GM19372 (cell line): ENCODE results near the gene PAOX.
"Not testable (repeated sequence)": the region's sequence is repeated elsewhere in the genome, so short reads cannot be mapped to it uniquely, and the experiment has no call there.

Experiments used
- ATAC-seq: cut with Tn5 transposase; IDR thresholded peaks from one replicate; pipeline ENCODE4 v1.9.1; 2021; ENCODE audit warnings: mild to moderate bottlenecking, low read depth, moderate library complexity; ENCODE audit not compliant: unreplicated experiment

The PAOX gene

GRCh38 chr10:133379801-133380666, 972 bp downstream of the PAOX start:
- ATAC-seq: no peak

GRCh38 chr10:133381036-133381435, 2.0 kb downstream of the PAOX start:
- ATAC-seq: no peak

- ATAC-seq: no peak
Observed at GRCh38 chr10:133383551-133383950, 4.5 kb downstream of the PAOX start.

- no peak for ATAC-seq
Observed at GRCh38 chr10:133384071-133384470, 5.0 kb downstream of the PAOX start.

GRCh38 chr10:133385214-133385613, 6.2 kb downstream of the PAOX start:
- no peak for ATAC-seq

GRCh38 chr10:133386951-133387350, 7.9 kb downstream of the PAOX start:
- not testable (repeated sequence) for ATAC-seq

GRCh38 chr10:133388236-133388972, 9.3 kb downstream of the PAOX start:
- ATAC-seq: peak; percentile 15

- peak; percentile 82 for ATAC-seq
Observed at GRCh38 chr10:133388973-133389818, 10.1 kb downstream of the PAOX start.

GRCh38 chr10:133390597-133391248, 11.7 kb downstream of the PAOX start:
- ATAC-seq: no peak

- ATAC-seq: no peak
Observed at GRCh38 chr10:133391249-133391635, 12.2 kb downstream of the PAOX start.

- ATAC-seq: no peak
Observed at GRCh38 chr10:133391761-133392518, 12.9 kb downstream of the PAOX start.

- ATAC-seq: no peak
Observed at GRCh38 chr10:133393401-133394063, 14.5 kb downstream of the PAOX start.

- peak; percentile 78 for ATAC-seq
Observed at GRCh38 chr10:133394064-133394663, 15.1 kb downstream of the PAOX start, which contains the start of gene MTG1. MTG1 (plus strand) TSS chr10:133394157; CDS start chr10:133394221, 64 bp downstream.

- no peak for ATAC-seq
Observed at GRCh38 chr10:133394801-133395221, 15.7 kb downstream of the PAOX start.

- ATAC-seq: no peak
Observed at GRCh38 chr10:133396035-133396624, 17.1 kb downstream of the PAOX start.

- no peak for ATAC-seq
Observed at GRCh38 chr10:133397938-133398337, 18.9 kb downstream of the PAOX start.

GRCh38 chr10:133399123-133399601, 20.1 kb downstream of the PAOX start:
- no peak for ATAC-seq
